ENCODE measurements around the gene PPIP5K1.
"Not testable (repeated sequence)": the region's sequence is repeated elsewhere in the genome, so short reads cannot be mapped to it uniquely, and the experiment has no call there.

PPIP5K1 gene

GRCh38 chr15:43618700-43619099 is 28.7 kb upstream of the PPIP5K1 start, which contains the start of gene STRC:
Gene STRC (minus strand): TSS chr15:43618800. CDS start chr15:43618722, 78 bp downstream.
- not testable (repeated sequence) for H3K79me1 ChIP-seq (ENCODE audit: low read length); H3K36me3 ChIP-seq (ENCODE audit: control insufficient read depth, insufficient read depth, low read length); H4K5ac ChIP-seq (ENCODE audit: low read length); H3K27me3 ChIP-seq (ENCODE audit: insufficient read depth, low read length, poor library complexity); H2BK15ac ChIP-seq (replicated peaks; ENCODE audit: low read depth); H3K4ac ChIP-seq (ENCODE audit: low read depth, low read length); H4K8ac ChIP-seq (ENCODE audit: low read depth, low read length); H2BK5ac ChIP-seq (ENCODE audit: low read length); H3K27ac ChIP-seq (ENCODE audit: low read depth, low read length); DNase-seq; H3K4me3 ChIP-seq (ENCODE audit: low read length); H2AK5ac ChIP-seq (ENCODE audit: low read length); H3K4me2 ChIP-seq (ENCODE audit: low read length); H3K4me1 ChIP-seq (ENCODE audit: control insufficient read depth, low read depth, low read length); H3K56ac ChIP-seq (ENCODE audit: low read length); H3K23ac ChIP-seq (ENCODE audit: low read length); H3K79me2 ChIP-seq (ENCODE audit: control insufficient read depth, insufficient read depth, low read length); H3K18ac ChIP-seq (ENCODE audit: low read length); H3K9ac ChIP-seq (ENCODE audit: low read length); H2BK120ac ChIP-seq (ENCODE audit: low read depth, low read length)
- WGBS (ENCODE audit: extremely low coverage, insufficient coverage, low lambda C conversion rate) = no CpG with 5 or more reads among the region's 2 CpGs

GRCh38 chr15:43617750-43618149 is 27.7 kb upstream of the PPIP5K1 start:
- H2AK5ac ChIP-seq (ENCODE audit: low read length); H3K4ac ChIP-seq (ENCODE audit: low read depth, low read length); H3K27ac ChIP-seq (ENCODE audit: low read depth, low read length); H3K9ac ChIP-seq (ENCODE audit: low read length); H3K23ac ChIP-seq (ENCODE audit: low read length); H4K8ac ChIP-seq (ENCODE audit: low read depth, low read length); H2BK120ac ChIP-seq (ENCODE audit: low read depth, low read length); H3K79me2 ChIP-seq (ENCODE audit: control insufficient read depth, insufficient read depth, low read length); H3K4me1 ChIP-seq (ENCODE audit: control insufficient read depth, low read depth, low read length); H3K36me3 ChIP-seq (ENCODE audit: control insufficient read depth, insufficient read depth, low read length); DNase-seq; H3K4me2 ChIP-seq (ENCODE audit: low read length); H2BK5ac ChIP-seq (ENCODE audit: low read length); H3K56ac ChIP-seq (ENCODE audit: low read length); H2BK15ac ChIP-seq (replicated peaks; ENCODE audit: low read depth); H3K4me3 ChIP-seq (ENCODE audit: low read length); H3K79me1 ChIP-seq (ENCODE audit: low read length); H4K5ac ChIP-seq (ENCODE audit: low read length); H3K27me3 ChIP-seq (ENCODE audit: insufficient read depth, low read length, poor library complexity); H3K18ac ChIP-seq (ENCODE audit: low read length): not testable (repeated sequence)
- WGBS (ENCODE audit: extremely low coverage, insufficient coverage, low lambda C conversion rate) = no CpG with 5 or more reads among the region's 8 CpGs

GRCh38 chr15:43602233-43602632 is 12.2 kb upstream of the PPIP5K1 start:
- no CpG with 5 or more reads among the region's 6 CpGs for WGBS (ENCODE audit: extremely low coverage, insufficient coverage, low lambda C conversion rate)
- H2BK15ac ChIP-seq (replicated peaks; ENCODE audit: low read depth); H3K23ac ChIP-seq (ENCODE audit: low read length); H3K79me2 ChIP-seq (ENCODE audit: control insufficient read depth, insufficient read depth, low read length); H3K4me1 ChIP-seq (ENCODE audit: control insufficient read depth, low read depth, low read length); H4K5ac ChIP-seq (ENCODE audit: low read length); H3K56ac ChIP-seq (ENCODE audit: low read length); DNase-seq; H3K79me1 ChIP-seq (ENCODE audit: low read length); H3K9ac ChIP-seq (ENCODE audit: low read length); H4K8ac ChIP-seq (ENCODE audit: low read depth, low read length); H2AK5ac ChIP-seq (ENCODE audit: low read length); H3K18ac ChIP-seq (ENCODE audit: low read length); H3K4ac ChIP-seq (ENCODE audit: low read depth, low read length); H2BK120ac ChIP-seq (ENCODE audit: low read depth, low read length); H3K4me3 ChIP-seq (ENCODE audit: low read length); H3K36me3 ChIP-seq (ENCODE audit: control insufficient read depth, insufficient read depth, low read length); H3K4me2 ChIP-seq (ENCODE audit: low read length); H2BK5ac ChIP-seq (ENCODE audit: low read length); H3K27ac ChIP-seq (ENCODE audit: low read depth, low read length); H3K27me3 ChIP-seq (ENCODE audit: insufficient read depth, low read length, poor library complexity): not testable (repeated sequence)

GRCh38 chr15:43600200-43600599 is 10.2 kb upstream of the PPIP5K1 start:
- not testable (repeated sequence) for H3K23ac ChIP-seq (ENCODE audit: low read length); H3K79me2 ChIP-seq (ENCODE audit: control insufficient read depth, insufficient read depth, low read length); H3K79me1 ChIP-seq (ENCODE audit: low read length); H4K5ac ChIP-seq (ENCODE audit: low read length); H3K9ac ChIP-seq (ENCODE audit: low read length); H3K4ac ChIP-seq (ENCODE audit: low read depth, low read length); H3K18ac ChIP-seq (ENCODE audit: low read length); H3K27me3 ChIP-seq (ENCODE audit: insufficient read depth, low read length, poor library complexity); H3K4me2 ChIP-seq (ENCODE audit: low read length); H3K36me3 ChIP-seq (ENCODE audit: control insufficient read depth, insufficient read depth, low read length); H2AK5ac ChIP-seq (ENCODE audit: low read length); H3K56ac ChIP-seq (ENCODE audit: low read length); H3K4me1 ChIP-seq (ENCODE audit: control insufficient read depth, low read depth, low read length); H4K8ac ChIP-seq (ENCODE audit: low read depth, low read length); H2BK15ac ChIP-seq (replicated peaks; ENCODE audit: low read depth); H3K27ac ChIP-seq (ENCODE audit: low read depth, low read length); DNase-seq; H2BK5ac ChIP-seq (ENCODE audit: low read length); H2BK120ac ChIP-seq (ENCODE audit: low read depth, low read length); H3K4me3 ChIP-seq (ENCODE audit: low read length)
- WGBS (ENCODE audit: extremely low coverage, insufficient coverage, low lambda C conversion rate) = no CpG with 5 or more reads among the region's 2 CpGs

- not testable (repeated sequence) for H2BK120ac ChIP-seq (ENCODE audit: low read depth, low read length); H3K4me2 ChIP-seq (ENCODE audit: low read length); H3K4me1 ChIP-seq (ENCODE audit: control insufficient read depth, low read depth, low read length); H2AK5ac ChIP-seq (ENCODE audit: low read length); DNase-seq; H2BK15ac ChIP-seq (replicated peaks; ENCODE audit: low read depth); H3K56ac ChIP-seq (ENCODE audit: low read length); H3K23ac ChIP-seq (ENCODE audit: low read length); H3K36me3 ChIP-seq (ENCODE audit: control insufficient read depth, insufficient read depth, low read length); H3K9ac ChIP-seq (ENCODE audit: low read length); H3K79me2 ChIP-seq (ENCODE audit: control insufficient read depth, insufficient read depth, low read length); H3K4me3 ChIP-seq (ENCODE audit: low read length); H4K8ac ChIP-seq (ENCODE audit: low read depth, low read length); H3K4ac ChIP-seq (ENCODE audit: low read depth, low read length); H2BK5ac ChIP-seq (ENCODE audit: low read length); H4K5ac ChIP-seq (ENCODE audit: low read length); H3K27me3 ChIP-seq (ENCODE audit: insufficient read depth, low read length, poor library complexity); H3K27ac ChIP-seq (ENCODE audit: low read depth, low read length); H3K79me1 ChIP-seq (ENCODE audit: low read length); H3K18ac ChIP-seq (ENCODE audit: low read length)
- no CpG with 5 or more reads among the region's 6 CpGs for WGBS (ENCODE audit: extremely low coverage, insufficient coverage, low lambda C conversion rate)
Measured at GRCh38 chr15:43599131-43599530, 9.1 kb upstream of the PPIP5K1 start.

- H2AK5ac ChIP-seq (ENCODE audit: low read length); H2BK120ac ChIP-seq (ENCODE audit: low read depth, low read length); H3K79me2 ChIP-seq (ENCODE audit: control insufficient read depth, insufficient read depth, low read length); H3K27me3 ChIP-seq (ENCODE audit: insufficient read depth, low read length, poor library complexity); H3K9ac ChIP-seq (ENCODE audit: low read length); H3K4me3 ChIP-seq (ENCODE audit: low read length); H3K36me3 ChIP-seq (ENCODE audit: control insufficient read depth, insufficient read depth, low read length); H4K5ac ChIP-seq (ENCODE audit: low read length); H3K23ac ChIP-seq (ENCODE audit: low read length); H3K79me1 ChIP-seq (ENCODE audit: low read length); H2BK15ac ChIP-seq (replicated peaks; ENCODE audit: low read depth); H3K18ac ChIP-seq (ENCODE audit: low read length); H4K8ac ChIP-seq (ENCODE audit: low read depth, low read length); H3K27ac ChIP-seq (ENCODE audit: low read depth, low read length); H3K4ac ChIP-seq (ENCODE audit: low read depth, low read length); DNase-seq; H3K56ac ChIP-seq (ENCODE audit: low read length); H3K4me2 ChIP-seq (ENCODE audit: low read length); H3K4me1 ChIP-seq (ENCODE audit: control insufficient read depth, low read depth, low read length); H2BK5ac ChIP-seq (ENCODE audit: low read length): not testable (repeated sequence)
- no CpG with 5 or more reads among the region's 43 CpGs for WGBS (ENCODE audit: extremely low coverage, insufficient coverage, low lambda C conversion rate)
Measured at GRCh38 chr15:43593328-43594190, 3.6 kb upstream of the PPIP5K1 start, which contains the start of gene CKMT1B. Gene CKMT1B (plus strand): TSS chr15:43594027. CDS start chr15:43594219, 192 bp downstream.

All from mesendoderm (in vitro differentiated cells).